Measurements from ENCODE around the gene WASHC4.

The WASHC4 gene

GRCh38 chr12:105201299-105201698 is 93.8 kb downstream of the WASHC4 start:
- DNase-seq (ENCODE audit: extremely low spot score, insufficient read length, low read depth) (no peak), FAIRE-seq (no peak)

GRCh38 chr12:105202202-105202601 is 94.7 kb downstream of the WASHC4 start:
- no peak for DNase-seq (ENCODE audit: extremely low spot score, insufficient read length, low read depth)
- no peak for FAIRE-seq

GRCh38 chr12:105204127-105204526 is 96.6 kb downstream of the WASHC4 start:
- FAIRE-seq, result no peak
- DNase-seq (ENCODE audit: extremely low spot score, insufficient read length, low read depth), result no peak

GRCh38 chr12:105204916-105205315 is 97.4 kb downstream of the WASHC4 start:
- FAIRE-seq (no peak), DNase-seq (ENCODE audit: extremely low spot score, insufficient read length, low read depth) (no peak)

GRCh38 chr12:105205322-105206048 is 98.0 kb downstream of the WASHC4 start:
- DNase-seq (ENCODE audit: extremely low spot score, insufficient read length, low read depth), result no peak

GRCh38 chr12:105206686-105207374 is 99.3 kb downstream of the WASHC4 start:
- FAIRE-seq (no peak), DNase-seq (ENCODE audit: extremely low spot score, insufficient read length, low read depth) (no peak)

More at GRCh38 chr12:105205322-105206048, 98.0 kb downstream of the WASHC4 start:
- no peak for FAIRE-seq

- FAIRE-seq (no peak), DNase-seq (ENCODE audit: extremely low spot score, insufficient read length, low read depth) (no peak)
Measured at GRCh38 chr12:105209091-105209490, 101.6 kb downstream of the WASHC4 start.

- DNase-seq (ENCODE audit: extremely low spot score, insufficient read length, low read depth) (no peak), FAIRE-seq (no peak)
Measured at GRCh38 chr12:105212438-105212837, 104.9 kb downstream of the WASHC4 start.

- FAIRE-seq (no peak), DNase-seq (ENCODE audit: extremely low spot score, insufficient read length, low read depth) (no peak)
Measured at GRCh38 chr12:105214148-105214547, 106.6 kb downstream of the WASHC4 start.

- DNase-seq (ENCODE audit: extremely low spot score, insufficient read length, low read depth) (no peak), FAIRE-seq (no peak)
Measured at GRCh38 chr12:105214670-105215375, 107.3 kb downstream of the WASHC4 start.

GRCh38 chr12:105218434-105218833 is 110.9 kb downstream of the WASHC4 start:
- DNase-seq (ENCODE audit: extremely low spot score, insufficient read length, low read depth) (no peak), FAIRE-seq (no peak)
